Measurements from ENCODE around the gene PXDN.
"Not testable (repeated sequence)": the region's sequence is repeated elsewhere in the genome, so short reads cannot be mapped to it uniquely, and the experiment has no call there.

Gene PXDN

GRCh38 chr2:1731963-1732768 lies 12.1 kb downstream of the PXDN start:
- no peak for DNase-seq
- TF ChIP-seq GATA1 (IDR thresholded peaks at IDR 0.05; ENCODE audit: low read depth, low read length), result no peak
- no peak for TF ChIP-seq POLR2A (IDR thresholded peaks at IDR 0.05; ENCODE audit: low read length)

DNA sequence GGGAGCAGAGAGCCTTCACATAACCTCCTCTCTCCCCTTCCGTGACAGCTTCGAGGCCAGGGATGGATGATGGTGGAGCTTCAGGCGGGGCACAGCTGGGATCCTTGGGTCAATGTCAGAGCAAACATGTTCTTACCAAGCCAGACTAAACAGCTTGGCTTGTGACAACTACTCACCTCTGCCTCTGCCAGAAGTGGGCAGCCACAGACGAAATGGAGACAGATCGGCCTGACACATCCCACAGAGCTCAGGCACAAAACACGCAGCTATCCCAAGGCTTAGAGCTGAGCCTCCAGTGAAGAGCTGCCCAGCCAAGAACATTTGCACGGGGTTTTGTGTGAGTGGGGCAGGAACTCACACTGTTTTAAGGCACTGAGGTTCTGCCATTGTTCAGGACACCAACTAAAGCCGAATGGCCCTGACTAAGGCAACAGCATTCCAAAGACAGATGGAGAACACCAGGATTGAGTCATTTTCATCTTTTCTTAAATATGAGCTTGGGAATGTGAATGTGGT lies 12.8 kb downstream of the PXDN start:
- DNase-seq, result no peak
- TF ChIP-seq GATA1 (IDR thresholded peaks at IDR 0.05; ENCODE audit: low read depth, low read length), result no peak
- TF ChIP-seq POLR2A (IDR thresholded peaks at IDR 0.05; ENCODE audit: low read length), result no peak

- TF ChIP-seq POLR2A (IDR thresholded peaks at IDR 0.05; ENCODE audit: low read length) (no peak), GATA1 (IDR thresholded peaks at IDR 0.05; ENCODE audit: low read depth, low read length) (no peak)
- DNase-seq, result no peak
Observed at GRCh38 chr2:1730015-1730927, 14.0 kb downstream of the PXDN start.

DNA sequence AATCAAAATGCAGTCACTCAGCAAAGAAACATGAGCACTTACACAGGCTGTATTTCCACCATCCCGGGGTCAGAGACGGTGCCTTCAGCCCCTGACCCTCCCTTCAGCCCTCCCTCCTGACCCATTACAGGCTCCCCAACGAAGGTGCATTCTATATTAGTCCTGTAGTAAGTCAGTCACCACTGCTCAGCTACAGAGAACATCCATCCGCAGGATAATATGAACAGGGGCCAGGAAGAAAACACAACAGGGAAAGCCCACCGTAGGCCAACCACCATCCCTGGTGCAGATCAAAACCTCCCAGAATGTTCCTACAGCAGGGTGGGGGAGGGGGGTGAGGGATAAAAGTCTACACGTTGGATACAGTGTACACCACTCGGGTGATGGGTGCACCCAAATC lies 15.1 kb downstream of the PXDN start:
- no peak for DNase-seq
- TF ChIP-seq GATA1 (IDR thresholded peaks at IDR 0.05; ENCODE audit: low read depth, low read length) (no peak), POLR2A (IDR thresholded peaks at IDR 0.05; ENCODE audit: low read length) (no peak)

- DNase-seq, result no peak
- TF ChIP-seq POLR2A (IDR thresholded peaks at IDR 0.05; ENCODE audit: low read length), result no peak
- TF ChIP-seq GATA1 (IDR thresholded peaks at IDR 0.05; ENCODE audit: low read depth, low read length), result no peak
Observed at GRCh38 chr2:1728821-1729220, 15.5 kb downstream of the PXDN start.

- no peak for DNase-seq
- TF ChIP-seq POLR2A (IDR thresholded peaks at IDR 0.05; ENCODE audit: low read length) (no peak), GATA1 (IDR thresholded peaks at IDR 0.05; ENCODE audit: low read depth, low read length) (no peak)
Observed at GRCh38 chr2:1727796-1728474, 16.4 kb downstream of the PXDN start.

- DNase-seq, result no peak
- TF ChIP-seq POLR2A (IDR thresholded peaks at IDR 0.05; ENCODE audit: low read length) (no peak), GATA1 (IDR thresholded peaks at IDR 0.05; ENCODE audit: low read depth, low read length) (no peak)
Observed at GRCh38 chr2:1727101-1727771, 17.1 kb downstream of the PXDN start.

DNA sequence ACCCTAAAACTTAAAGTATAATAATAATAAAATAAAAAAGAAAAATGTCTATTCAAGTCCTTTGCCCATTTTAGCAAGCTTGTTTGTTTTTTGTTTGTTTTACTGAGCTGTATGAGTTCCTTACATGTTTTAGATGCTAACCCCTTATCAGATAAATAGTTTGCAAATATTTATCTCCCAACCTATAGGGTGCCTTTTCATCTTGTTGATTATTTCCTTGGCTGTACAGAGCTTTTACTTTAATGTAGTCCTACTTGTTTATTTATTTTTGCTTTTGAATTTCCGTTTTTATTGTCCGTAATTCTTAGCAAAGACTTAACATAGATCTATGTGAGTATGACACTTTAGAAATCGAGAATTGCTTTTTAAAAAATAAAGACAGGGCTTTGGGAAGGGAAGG lies 17.8 kb downstream of the PXDN start:
- TF ChIP-seq GATA1 (IDR thresholded peaks at IDR 0.05; ENCODE audit: low read depth, low read length), result no peak
- no peak for TF ChIP-seq POLR2A (IDR thresholded peaks at IDR 0.05; ENCODE audit: low read length)
- DNase-seq, result no peak

- not testable (repeated sequence) for DNase-seq
Observed at GRCh38 chr2:1724351-1724750, 20.0 kb downstream of the PXDN start.

DNA sequence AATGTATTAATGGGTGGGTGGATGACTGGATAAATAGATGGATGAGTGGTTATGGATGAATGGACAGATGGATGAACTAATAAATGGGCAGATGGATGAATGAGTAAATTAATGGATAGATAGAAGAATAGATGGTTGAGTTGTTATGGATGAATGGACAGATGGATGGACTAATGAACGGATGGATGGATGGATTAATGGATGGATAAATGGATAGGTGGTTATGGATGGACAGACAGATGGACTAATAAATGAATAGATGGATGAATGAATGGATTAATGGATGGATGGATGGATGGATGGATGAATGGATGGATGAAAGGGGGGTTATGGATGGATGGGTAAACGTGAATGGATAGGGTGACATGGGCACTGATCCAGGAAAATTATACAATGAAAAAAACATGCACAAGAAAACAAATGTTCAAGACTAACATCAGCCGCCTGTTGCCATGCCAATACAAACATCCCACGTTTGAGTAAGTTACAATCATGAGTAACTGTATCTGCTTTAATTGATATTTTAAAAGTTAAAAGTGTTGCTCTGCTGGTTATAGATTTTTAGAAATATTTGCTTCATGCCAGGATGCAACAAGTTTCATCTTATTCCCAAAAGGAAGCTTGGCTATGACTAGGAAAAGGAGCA lies 20.8 kb downstream of the PXDN start:
- TF ChIP-seq GATA1 (IDR thresholded peaks at IDR 0.05; ENCODE audit: low read depth, low read length), result no peak
- no peak for TF ChIP-seq POLR2A (IDR thresholded peaks at IDR 0.05; ENCODE audit: low read length)

GRCh38 chr2:1722692-1723091 lies 21.6 kb downstream of the PXDN start:
- TF ChIP-seq POLR2A (IDR thresholded peaks at IDR 0.05; ENCODE audit: low read length) (no peak), GATA1 (IDR thresholded peaks at IDR 0.05; ENCODE audit: low read depth, low read length) (no peak)
- DNase-seq, result no peak

More for the DNA sequence above, 20.8 kb downstream of the PXDN start:
- no peak for DNase-seq

- TF ChIP-seq GATA1 (IDR thresholded peaks at IDR 0.05; ENCODE audit: low read depth, low read length) (no peak), POLR2A (IDR thresholded peaks at IDR 0.05; ENCODE audit: low read length) (no peak)
- DNase-seq, result no peak
Observed at GRCh38 chr2:1721706-1722646, 22.3 kb downstream of the PXDN start.
